ENCODE measurements around the gene TAF6L.

DNA sequence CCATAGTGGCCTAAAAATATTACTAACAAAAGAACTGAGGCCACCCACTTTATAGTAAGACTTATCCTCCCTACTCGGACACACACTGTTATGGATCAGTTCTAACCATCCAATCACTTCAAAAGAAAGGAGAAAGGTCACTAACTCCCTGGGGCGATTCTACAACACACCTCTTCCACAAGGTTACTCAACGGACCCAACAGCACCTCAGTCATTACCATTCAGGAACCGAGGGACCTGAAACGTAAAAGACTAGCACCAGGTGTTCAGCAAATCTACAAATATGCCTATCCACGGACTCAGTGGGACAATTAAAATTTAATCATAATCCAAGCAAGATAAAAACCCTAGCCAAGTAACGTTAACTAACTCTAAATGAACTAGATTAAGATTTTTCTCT, 45.5 kb upstream of the TAF6L start:
- TF ChIP-seq, protein P1, sequence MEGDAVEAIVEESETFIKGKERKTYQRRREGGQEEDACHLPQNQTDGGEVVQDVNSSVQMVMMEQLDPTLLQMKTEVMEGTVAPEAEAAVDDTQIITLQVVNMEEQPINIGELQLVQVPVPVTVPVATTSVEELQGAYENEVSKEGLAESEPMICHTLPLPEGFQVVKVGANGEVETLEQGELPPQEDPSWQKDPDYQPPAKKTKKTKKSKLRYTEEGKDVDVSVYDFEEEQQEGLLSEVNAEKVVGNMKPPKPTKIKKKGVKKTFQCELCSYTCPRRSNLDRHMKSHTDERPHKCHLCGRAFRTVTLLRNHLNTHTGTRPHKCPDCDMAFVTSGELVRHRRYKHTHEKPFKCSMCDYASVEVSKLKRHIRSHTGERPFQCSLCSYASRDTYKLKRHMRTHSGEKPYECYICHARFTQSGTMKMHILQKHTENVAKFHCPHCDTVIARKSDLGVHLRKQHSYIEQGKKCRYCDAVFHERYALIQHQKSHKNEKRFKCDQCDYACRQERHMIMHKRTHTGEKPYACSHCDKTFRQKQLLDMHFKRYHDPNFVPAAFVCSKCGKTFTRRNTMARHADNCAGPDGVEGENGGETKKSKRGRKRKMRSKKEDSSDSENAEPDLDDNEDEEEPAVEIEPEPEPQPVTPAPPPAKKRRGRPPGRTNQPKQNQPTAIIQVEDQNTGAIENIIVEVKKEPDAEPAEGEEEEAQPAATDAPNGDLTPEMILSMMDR (IDR thresholded peaks at IDR 0.05) = no peak
- TF ChIP-seq POLR2A (IDR thresholded peaks at IDR 0.05) = no peak
